Uterus (tissue), 4 donors: ENCODE results near the gene KIF24. TPM values are rescaled to one million over a fixed set of nuclear protein-coding genes. Genes with fewer than 3 reads are reported as not detected.
"Not testable (repeated sequence)": the region's sequence is repeated elsewhere in the genome, so short reads cannot be mapped to it uniquely, and the experiment has no call there.

ENCODE experiments used
- DNase-seq, 2 donors: peaks; one replicate each; pipeline ENCODE4 v3.0.0-alpha.2; 2019 to 2020
- H3K27ac ChIP-seq, 2 donors: fragments of 200-600 bp; sonication (generic); 1 replicate in 1 of 2; 2 replicates in 1 of 2; pipeline ENCODE4 v1.5.1; 2016 to 2018
- H3K27me3 ChIP-seq, 2 donors: fragments of 200-600 bp; sonication (generic); one replicate each; pipeline ENCODE4 v1.5.1; 2018 to 2019; ENCODE audit warnings: control low read depth in 1 of 2
- H3K36me3 ChIP-seq, 2 donors: fragments of 200-600 bp; sonication (generic); one replicate each; pipeline ENCODE4 v1.5.1; 2019; ENCODE audit warnings: control low read depth in 1 of 2
- H3K4me1 ChIP-seq, 2 donors: fragments of 200-600 bp; sonication (generic); one replicate each; pipeline ENCODE4 v1.5.1; 2018 to 2019; ENCODE audit warnings: control low read depth in 1 of 2
- H3K4me3 ChIP-seq, 2 donors: fragments of 200-600 bp; sonication (generic); 1 replicate in 1 of 2; 2 replicates in 1 of 2; pipeline ENCODE4 v1.5.1; 2018 to 2019; ENCODE audit warnings: mild to moderate bottlenecking in 1 of 2
- H3K9me3 ChIP-seq, 2 donors: fragments of 200-600 bp; sonication (generic); one replicate each; pipeline ENCODE4 v1.5.1; 2019; ENCODE audit warnings: control low read depth in 1 of 2
- POLR2A ChIP-seq, 2 donors: fragments of 450-650 bp; IDR thresholded peaks; one replicate each; pipeline ENCODE4 v1.6.1; 2016; ENCODE audit warnings: antibody characterized with exemption in 2 of 2, mild to moderate bottlenecking in 1 of 2, moderate library complexity in 1 of 2
- intact Hi-C: fragments of 100-400 bp; cut with DNase I; formaldehyde crosslinking; loops from one replicate; pipeline ENCODE4 v1.15.1; 2023; ENCODE audit warnings: low total_unique reads
- total RNA-seq, 4 donors: library from RNA; depleted of rRNA in 3 of 4; stranded (reverse); fragments of >200 nt in 3 of 4; gene quantifications; one replicate each; pipeline versions ENCODE4 v1.1.0 to v1.2.4, GENCODE V29; 2014 to 2023
- TF ChIP-seq, protein P1 (sequence below), 4 experiments: fragments of 200-600 bp in 2 of 4; fragments of 450-650 bp in 2 of 4; sonication (generic) in 2 of 4; IDR thresholded peaks; one replicate each; pipeline ENCODE4 v1.5.1; 2016 to 2019; ENCODE audit warnings: antibody characterized with exemption in 4 of 4, mild to moderate bottlenecking in 2 of 4, moderate library complexity in 1 of 4
- donor health status: DM: yes; HTN: yes; CAD: no.

The KIF24 gene
- total RNA-seq, 4 donors from 2014 or later, result 1.2 to 6.1 (median 1.5) TPM

DNA sequence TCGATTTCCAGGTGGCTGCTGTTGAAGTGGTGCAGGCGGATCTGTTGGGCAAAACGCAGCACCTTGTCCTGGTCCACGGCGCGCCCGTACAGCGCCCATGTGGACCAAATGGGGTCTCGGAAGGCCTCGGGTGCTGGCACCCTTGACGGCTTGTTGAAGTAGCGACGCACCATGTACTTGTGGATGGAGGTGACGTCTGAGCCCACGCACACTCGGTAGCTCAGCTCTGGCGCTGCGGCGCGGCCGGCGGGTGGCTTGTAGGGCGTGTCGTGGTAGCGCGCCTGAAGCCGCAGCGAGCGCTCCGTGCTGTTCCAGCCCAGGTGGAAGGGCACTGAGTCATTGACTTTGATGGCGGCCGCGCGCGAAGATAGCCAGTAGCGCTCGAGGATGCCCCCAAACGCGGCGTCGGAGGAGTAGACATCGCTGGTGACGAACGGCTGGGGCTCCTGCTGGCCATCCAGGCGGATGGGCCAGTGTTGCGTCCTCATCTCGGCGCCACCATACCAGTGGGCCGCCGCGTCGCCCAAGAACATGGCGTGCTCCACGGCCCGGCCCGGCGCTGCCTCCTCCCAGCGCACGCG lies 42.9 kb upstream of the KIF24 start:
- intact Hi-C loops, result no loop called here
- H3K9me3 ChIP-seq, result no peaks in the 10 kb centered on the region
- no peaks in the 10 kb centered on the region for H3K36me3 ChIP-seq

DNA sequence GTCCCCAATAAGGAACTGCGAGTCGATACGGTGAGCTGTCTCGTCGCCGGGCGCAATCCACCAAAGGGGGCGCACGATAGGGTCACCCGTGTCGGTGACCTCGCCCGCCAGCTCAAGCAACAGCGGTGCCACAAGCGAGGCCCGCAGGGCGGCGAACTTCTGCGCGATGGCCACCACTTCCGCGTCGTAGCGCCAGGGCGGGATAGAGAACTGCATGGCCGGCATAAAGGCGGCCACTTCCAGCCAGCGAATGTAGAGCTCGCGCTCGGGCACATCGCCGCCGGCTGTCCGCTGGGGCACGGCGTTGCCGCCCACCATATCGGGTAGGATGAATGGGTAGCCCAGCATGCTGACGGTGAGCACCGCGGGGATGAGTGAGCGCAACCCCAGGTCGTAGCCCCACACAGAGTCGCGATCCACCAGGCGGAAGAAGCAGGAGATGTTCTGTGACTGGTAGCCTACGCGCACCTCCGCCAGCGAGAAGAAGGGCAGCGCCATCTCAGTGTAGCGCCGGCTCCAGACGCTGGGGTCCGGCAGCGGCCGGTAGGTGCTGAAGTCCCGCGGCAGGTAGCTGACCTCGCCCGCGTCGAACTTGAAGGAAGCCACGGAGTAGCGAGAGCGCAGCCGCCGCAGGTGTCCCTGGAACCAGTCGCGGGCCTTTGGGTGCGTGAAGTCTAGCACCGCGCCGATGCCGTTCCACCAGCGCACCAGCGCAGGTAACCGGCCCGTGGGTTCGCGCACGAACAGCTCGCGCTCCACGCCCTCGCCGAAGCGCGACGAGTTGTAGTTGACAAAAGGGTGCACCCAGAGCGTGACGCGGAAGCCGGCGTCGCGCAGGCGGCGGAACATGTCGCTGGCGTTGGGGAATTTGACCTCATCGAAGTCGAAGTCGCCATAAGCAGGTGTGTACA lies 42.2 kb upstream of the KIF24 start:
- intact Hi-C loops, result no loop called here
- DNase-seq, result no peak
- Histone ChIP-seq H3K36me3 (no peaks in the 10 kb centered on the region), H3K4me3 (no peak overlapping the region), H3K27me3 (no peaks in the 10 kb centered on the region), H3K9me3 (no peaks in the 10 kb centered on the region), H3K4me1 (no peaks in the 10 kb centered on the region), H3K27ac (no peak overlapping the region)
- no peak for TF ChIP-seq POLR2A (IDR thresholded peaks at IDR 0.05)
- TF ChIP-seq, protein P1, sequence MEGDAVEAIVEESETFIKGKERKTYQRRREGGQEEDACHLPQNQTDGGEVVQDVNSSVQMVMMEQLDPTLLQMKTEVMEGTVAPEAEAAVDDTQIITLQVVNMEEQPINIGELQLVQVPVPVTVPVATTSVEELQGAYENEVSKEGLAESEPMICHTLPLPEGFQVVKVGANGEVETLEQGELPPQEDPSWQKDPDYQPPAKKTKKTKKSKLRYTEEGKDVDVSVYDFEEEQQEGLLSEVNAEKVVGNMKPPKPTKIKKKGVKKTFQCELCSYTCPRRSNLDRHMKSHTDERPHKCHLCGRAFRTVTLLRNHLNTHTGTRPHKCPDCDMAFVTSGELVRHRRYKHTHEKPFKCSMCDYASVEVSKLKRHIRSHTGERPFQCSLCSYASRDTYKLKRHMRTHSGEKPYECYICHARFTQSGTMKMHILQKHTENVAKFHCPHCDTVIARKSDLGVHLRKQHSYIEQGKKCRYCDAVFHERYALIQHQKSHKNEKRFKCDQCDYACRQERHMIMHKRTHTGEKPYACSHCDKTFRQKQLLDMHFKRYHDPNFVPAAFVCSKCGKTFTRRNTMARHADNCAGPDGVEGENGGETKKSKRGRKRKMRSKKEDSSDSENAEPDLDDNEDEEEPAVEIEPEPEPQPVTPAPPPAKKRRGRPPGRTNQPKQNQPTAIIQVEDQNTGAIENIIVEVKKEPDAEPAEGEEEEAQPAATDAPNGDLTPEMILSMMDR (IDR thresholded peaks at IDR 0.05), result no peak

More for the DNA sequence above, 42.9 kb upstream of the KIF24 start:
- no peak for DNase-seq
- TF ChIP-seq, protein P1 (IDR thresholded peaks at IDR 0.05), result no peak
- TF ChIP-seq POLR2A (IDR thresholded peaks at IDR 0.05), result no peak
- no peaks in the 10 kb centered on the region for H3K4me1 ChIP-seq
- H3K27ac ChIP-seq, result no peak overlapping the region
- H3K27me3 ChIP-seq, result no peaks in the 10 kb centered on the region
- no peak overlapping the region for H3K4me3 ChIP-seq

GRCh38 chr9:34370335-34370969 lies 41.4 kb upstream of the KIF24 start:
- DNase-seq, result no peak
- H3K4me1 ChIP-seq, result no peaks in the 10 kb centered on the region
- no peaks in the 10 kb centered on the region for H3K36me3 ChIP-seq
- H3K27me3 ChIP-seq, result no peaks in the 10 kb centered on the region
- H3K9me3 ChIP-seq, result no peaks in the 10 kb centered on the region
- no peak overlapping the region for H3K27ac ChIP-seq
- H3K4me3 ChIP-seq, result no peak overlapping the region
- TF ChIP-seq, protein P1 (IDR thresholded peaks at IDR 0.05), result no peak
- TF ChIP-seq POLR2A (IDR thresholded peaks at IDR 0.05), result no peak
- intact Hi-C loops, result no loop called here

DNA sequence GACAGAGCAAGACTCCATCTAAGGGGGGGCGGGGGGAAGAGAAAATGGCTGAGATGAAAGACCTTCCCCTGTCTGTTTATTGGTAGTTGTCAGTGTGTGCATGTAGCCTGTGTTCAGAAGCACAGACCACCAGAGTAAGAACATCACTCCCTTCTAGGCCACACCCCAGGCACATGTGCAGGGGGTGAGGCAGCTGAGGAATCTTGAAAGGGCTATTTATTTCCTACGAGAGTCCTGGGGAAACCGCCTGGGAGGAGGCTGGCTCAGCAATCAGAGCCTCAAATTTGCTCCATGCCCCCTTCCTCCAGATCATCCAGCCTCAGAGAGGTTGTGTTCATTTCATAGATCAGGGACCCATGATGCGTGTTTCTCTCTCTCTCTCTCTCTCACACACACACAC lies 40.6 kb upstream of the KIF24 start:
- Histone ChIP-seq H3K27ac (no peak overlapping the region), H3K4me1 (no peaks in the 10 kb centered on the region), H3K27me3 (no peaks in the 10 kb centered on the region), H3K36me3 (no peaks in the 10 kb centered on the region), H3K4me3 (no peak overlapping the region), H3K9me3 (no peaks in the 10 kb centered on the region)
- no peak for TF ChIP-seq POLR2A (IDR thresholded peaks at IDR 0.05)
- intact Hi-C loops, result no loop called here
- no peak for DNase-seq

DNA sequence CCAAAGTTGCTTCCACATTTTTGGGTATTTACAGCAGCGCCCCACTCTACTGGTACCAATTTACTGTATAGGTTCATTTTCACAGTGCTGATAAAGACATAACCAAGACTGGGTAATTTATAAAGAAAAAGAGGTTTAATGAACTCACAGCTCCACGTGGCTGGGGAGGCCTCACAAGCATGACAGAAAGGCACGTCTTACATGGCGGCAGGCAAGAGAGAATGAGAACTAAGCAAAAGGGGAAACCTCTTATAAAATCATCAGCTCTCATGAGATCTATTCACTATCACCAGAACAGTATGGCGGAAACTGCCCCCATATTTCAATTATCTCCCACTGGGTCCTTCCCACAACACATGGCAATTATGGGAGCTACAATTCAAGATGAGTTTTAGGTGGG lies 39.7 kb upstream of the KIF24 start:
- H3K36me3 ChIP-seq, H3K27me3 ChIP-seq, H3K4me1 ChIP-seq, H3K27ac ChIP-seq, intact Hi-C loops, DNase-seq, H3K9me3 ChIP-seq, H3K4me3 ChIP-seq: not testable (repeated sequence)

DNA sequence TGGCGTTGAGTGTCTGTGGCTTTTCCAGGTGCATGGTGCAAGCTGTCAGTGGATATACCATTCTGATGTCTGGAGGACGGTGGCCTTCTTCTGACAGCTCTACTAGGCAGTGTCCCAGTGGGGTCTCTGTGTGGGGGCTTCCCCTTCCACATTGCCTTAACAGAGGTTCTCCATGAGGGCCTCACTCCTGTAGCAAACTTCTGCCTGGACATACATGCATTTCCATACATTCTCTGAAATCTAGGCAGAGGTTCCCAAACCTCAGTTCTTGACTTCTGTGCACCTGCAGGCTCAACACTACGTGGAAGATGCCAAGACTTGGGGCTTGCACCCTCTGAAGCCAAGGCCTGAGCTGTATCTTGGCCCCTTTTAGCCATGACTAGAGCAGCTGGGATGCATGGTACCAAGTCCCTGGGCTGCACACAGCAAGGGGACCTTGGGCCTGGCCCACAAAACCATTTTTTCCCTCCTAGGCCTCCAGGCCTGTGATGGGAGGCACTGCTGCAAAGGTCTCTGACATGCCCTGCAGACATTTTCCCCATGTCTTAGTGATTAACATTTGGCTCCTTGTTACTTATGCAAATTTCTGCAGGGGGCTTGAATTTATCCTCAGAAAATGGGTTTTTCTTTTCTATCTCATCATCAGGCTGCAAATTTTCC lies 38.8 kb upstream of the KIF24 start:
- intact Hi-C loops, H3K27me3 ChIP-seq, H3K9me3 ChIP-seq, H3K27ac ChIP-seq, DNase-seq, H3K4me1 ChIP-seq, H3K4me3 ChIP-seq, H3K36me3 ChIP-seq: not testable (repeated sequence)
